LNCAP (cell line): ENCODE data around the gene PRR12.

ENCODE experiments used
- CTCF ChIP-seq: fragments of 450-650 bp; IDR thresholded peaks from 2 replicates; pipeline ENCODE4 v1.5.1; 2017; ENCODE audit warnings: mild to moderate bottlenecking

Gene PRR12

GRCh38 chr19:49557641-49558325 lies 33.2 kb upstream of the PRR12 start:
- no peak for TF ChIP-seq CTCF

DNA sequence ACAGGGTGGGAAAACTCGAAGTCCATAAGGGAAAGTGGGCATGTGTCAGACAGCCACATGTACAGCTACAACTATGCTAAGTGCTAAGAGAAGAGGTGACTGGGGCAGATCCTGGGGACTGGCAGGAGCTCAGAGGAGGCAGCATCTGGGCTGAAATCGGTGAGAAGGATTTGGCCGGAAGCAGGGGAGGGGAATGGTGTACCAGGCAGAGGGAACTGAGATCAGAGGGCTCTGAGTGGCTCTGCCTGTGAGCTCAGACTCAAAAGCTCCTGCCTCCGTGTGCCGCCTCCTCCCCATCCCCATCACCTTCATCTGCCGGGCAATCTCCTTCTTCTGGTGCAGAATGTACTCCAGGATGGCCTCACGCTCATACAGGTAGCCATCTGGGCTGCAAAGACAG lies 32.4 kb upstream of the PRR12 start:
- TF ChIP-seq CTCF: no peak

GRCh38 chr19:49559443-49559842 lies 31.5 kb upstream of the PRR12 start:
- TF ChIP-seq CTCF: no peak

DNA sequence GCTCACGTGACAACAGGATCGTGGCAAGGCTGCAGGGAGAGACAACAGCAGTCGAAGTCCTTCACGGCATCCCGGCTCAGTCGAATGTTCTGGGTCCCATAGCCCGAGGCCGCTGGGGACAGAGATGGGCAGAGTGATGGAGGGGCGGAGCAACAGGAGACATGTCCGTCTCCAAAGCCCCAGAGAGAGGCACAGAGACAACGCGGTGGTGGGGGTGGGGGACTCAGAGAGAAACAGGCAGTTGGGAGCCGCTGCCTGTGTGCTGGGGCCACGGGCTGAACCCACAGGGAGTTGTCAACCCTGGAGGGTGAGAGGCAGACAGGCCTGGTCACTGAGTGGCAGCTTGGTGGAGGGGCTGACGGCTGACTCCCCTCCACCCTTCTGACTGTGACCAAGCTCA lies 31.1 kb upstream of the PRR12 start:
- no peak for TF ChIP-seq CTCF

GRCh38 chr19:49560358-49560900 lies 30.6 kb upstream of the PRR12 start:
- no peak for TF ChIP-seq CTCF

GRCh38 chr19:49564616-49565045 lies 26.4 kb upstream of the PRR12 start:
- no peak for TF ChIP-seq CTCF

- no peak for TF ChIP-seq CTCF
Measured at GRCh38 chr19:49565261-49565660, 25.7 kb upstream of the PRR12 start.
